Right lobe of liver (tissue), 4 donors: ENCODE measurements around the gene TCEAL4.

Experiments used
- CTCF ChIP-seq, 4 donors: fragments of 200-600 bp in 3 of 4; fragments of 450-650 bp in 1 of 4; IDR thresholded peaks; one replicate each; pipeline versions ENCODE4 v1.5.1 to v1.8.0; 2016 to 2022; ENCODE audit warnings: antibody characterized with exemption in 4 of 4, mild to moderate bottlenecking in 2 of 4
- POLR2A ChIP-seq: fragments of 450-650 bp; IDR thresholded peaks from one replicate; pipeline ENCODE4 v1.6.1; 2017; ENCODE audit warnings: antibody characterized with exemption, mild to moderate bottlenecking
- donor health status: DM: no; HTN: no; CAD: no.
- donor health status: DM: no; HTN: no; CAD: no.
- donor health status: DM: no; HTN: yes; CAD: no.

- TF ChIP-seq CTCF (IDR thresholded peaks at IDR 0.05) (no peak), POLR2A (no peak)
Measured at GRCh38 chrX:103607364-103608305, 22.3 kb downstream of the TCEAL4 start, which contains the start of gene TCEAL3.
